Stimulated activated CD8-positive, alpha-beta memory T cell treated with anti-CD3 and anti-CD28 coated beads, Interleukin-4, amount 100 ng/mL, for 4 hours (primary cell): Measurements from ENCODE around the gene ATP6V0A4.

Experiments
- DNase-seq, 2 donors: peaks; one replicate each; pipeline ENCODE4 v3.0.0-alpha.2; 2020; ENCODE audit warnings: low read depth in 2 of 2, low spot score in 1 of 2

ATP6V0A4 gene

DNA sequence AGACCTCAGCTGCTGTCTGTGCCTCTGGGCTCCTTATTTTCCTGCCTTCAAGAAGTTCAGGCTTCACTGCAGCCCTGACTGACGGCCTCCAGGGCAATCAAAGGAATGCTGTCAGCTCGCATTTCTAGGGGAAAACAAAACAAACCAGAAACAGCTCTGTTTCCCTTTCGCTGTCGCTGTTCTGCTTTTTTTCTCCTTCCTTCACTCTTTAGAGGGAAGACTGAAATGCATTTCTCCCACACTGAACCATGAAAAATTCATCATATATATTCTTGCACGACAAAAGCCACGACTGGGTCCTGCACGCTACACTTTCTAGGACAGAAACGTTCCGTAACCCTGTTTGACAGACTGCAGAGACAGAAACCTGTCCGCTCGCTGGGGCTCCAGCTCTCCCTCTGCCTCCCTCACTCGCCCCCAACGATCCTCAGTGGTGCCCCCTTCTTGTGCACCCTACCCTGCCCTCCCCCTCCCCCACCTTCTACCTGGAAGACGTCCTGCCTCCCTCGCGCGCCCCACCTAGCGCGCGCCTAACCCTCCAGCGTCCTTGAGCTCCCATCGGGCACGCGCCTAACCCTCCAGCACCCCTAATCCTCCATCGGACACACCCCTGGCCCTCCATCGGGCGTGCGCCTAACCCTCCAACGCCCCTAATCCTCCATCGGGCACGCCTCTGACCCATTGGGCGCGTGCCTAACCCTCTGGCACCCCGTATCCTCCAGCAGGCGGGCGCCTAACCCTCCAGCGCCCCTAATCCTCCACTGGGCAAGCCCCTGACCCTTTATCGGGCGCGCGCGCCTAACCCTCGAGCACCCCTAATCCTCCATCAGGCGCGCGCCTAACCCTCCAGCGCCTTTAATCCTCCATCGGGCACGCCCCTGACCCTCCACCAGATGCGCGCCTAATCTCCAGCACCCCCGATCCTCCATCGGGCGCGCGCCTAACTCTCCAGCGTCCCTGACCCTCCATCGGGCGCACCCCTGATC is 134.0 kb downstream of the ATP6V0A4 start:
- DNase-seq = no peak

DNA sequence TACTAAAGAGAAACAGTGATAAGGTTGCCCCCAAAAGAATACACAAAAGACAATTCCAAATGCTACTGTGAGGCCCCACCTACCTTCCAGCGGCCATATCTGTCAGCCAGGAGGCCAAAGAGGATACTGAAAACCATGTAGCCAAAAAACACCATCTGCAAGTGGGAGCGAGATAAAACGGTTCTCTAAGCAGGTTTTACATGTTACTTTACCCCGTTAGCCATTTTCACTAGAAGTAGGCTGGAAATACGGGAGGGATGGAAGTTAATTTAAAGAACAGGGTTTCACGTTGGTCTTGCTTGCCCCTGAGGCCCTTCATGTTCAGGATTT is 135.0 kb downstream of the ATP6V0A4 start:
- no peak for DNase-seq

DNA sequence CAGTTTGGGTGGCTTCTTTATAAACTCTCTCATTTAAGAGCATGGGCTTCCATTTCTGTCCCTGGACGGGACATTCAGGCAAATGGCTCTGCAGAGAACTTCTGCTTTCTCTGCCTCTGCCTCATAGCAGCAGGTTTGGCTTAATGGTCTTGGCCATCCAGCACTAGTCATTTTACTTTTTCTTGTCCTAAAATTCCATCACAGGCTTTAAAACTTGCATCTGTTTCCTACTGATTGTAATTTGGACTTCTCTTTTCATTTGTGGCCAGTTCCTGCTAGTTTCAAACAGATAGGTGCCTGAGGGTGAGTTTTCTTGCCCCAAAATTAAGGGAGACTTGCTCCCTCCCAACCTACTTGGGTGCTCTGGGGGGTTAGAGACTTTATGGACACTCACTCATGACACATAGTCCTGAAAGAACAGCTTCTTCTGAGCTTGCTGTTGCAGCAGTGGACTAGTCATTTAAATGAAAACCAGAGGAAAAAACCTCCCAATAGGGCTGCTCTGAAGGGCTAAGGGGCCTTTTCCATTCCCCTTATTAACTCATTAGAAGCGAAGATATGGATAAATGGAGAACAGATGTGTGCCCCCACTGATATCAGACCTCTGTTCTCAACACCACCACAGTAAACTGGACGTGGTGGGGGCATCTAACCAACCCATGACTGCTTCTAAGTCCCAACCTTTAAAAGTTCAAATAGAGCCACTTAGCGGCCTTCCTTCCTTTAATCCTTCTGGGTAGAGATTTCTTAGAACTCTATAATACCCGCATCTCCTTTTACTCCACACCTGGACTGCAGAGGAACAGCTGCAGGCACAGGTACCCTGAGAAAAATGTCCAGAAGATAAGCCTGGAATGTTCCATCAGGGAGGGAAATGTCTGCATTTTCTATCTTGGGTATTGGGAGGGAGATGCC is 135.7 kb downstream of the ATP6V0A4 start:
- no peak for DNase-seq

GRCh38 chr7:138661069-138661635 is 136.8 kb downstream of the ATP6V0A4 start:
- no peak for DNase-seq

GRCh38 chr7:138658889-138659288 is 139.1 kb downstream of the ATP6V0A4 start:
- no peak for DNase-seq

DNA sequence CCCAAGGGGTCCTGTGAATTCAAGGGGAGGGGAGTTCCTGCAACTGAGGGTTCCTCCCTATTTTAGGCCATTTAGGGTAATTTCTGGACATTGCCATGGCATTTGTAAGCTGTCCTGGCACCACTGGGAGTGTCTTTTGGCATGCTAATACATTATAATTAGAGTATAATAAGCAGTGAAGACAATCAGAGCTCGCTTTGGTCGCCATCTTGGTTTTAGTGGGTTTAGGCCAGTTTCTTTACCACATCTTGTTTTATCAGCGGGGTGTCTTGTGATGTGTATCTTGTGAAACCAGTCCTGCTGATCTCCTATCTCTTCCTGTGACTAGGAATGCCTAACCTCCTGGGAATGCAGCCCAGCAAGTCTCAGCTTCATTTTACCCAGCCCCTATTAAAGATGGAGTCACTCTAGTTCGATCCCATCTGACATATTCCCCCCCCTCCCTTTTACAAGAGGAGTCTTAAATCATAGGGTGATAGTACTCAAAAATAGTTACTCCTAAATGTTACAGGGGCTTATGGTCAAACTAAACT is 140.1 kb downstream of the ATP6V0A4 start:
- DNase-seq = no peak

GRCh38 chr7:138656952-138657351 is 141.0 kb downstream of the ATP6V0A4 start:
- no peak for DNase-seq
